H9 (cell line): ENCODE data around the gene RBM33. TPM values are rescaled to one million over a fixed set of nuclear protein-coding genes. Genes with fewer than 3 reads are reported as not detected.

Experiments used
- DNase-seq: peaks from one replicate; pipeline ENCODE4 v3.0.0-alpha.2; 2017
- H2AFZ ChIP-seq: one replicate; pipeline ENCODE4 v1.6.1; 2013; ENCODE audit warnings: mild to moderate bottlenecking, low read length, control low read depth, moderate library complexity
- H2AK5ac ChIP-seq: 2 replicates; pipeline ENCODE4 v1.6.1; 2013; ENCODE audit warnings: low read length, control low read depth, mixed read lengths; ENCODE audit not compliant: insufficient read length
- H2BK120ac ChIP-seq: one replicate; pipeline ENCODE4 v1.6.1; 2013; ENCODE audit warnings: low read depth, mild to moderate bottlenecking, low read length, control low read depth, inconsistent platforms; ENCODE audit not compliant: poor library complexity, severe bottlenecking
- H2BK12ac ChIP-seq: 2 replicates; pipeline ENCODE4 v1.6.1; 2013; ENCODE audit warnings: low read length, control low read depth, mixed read lengths, low read depth; ENCODE audit not compliant: insufficient read length
- H2BK15ac ChIP-seq: 2 replicates; pipeline ENCODE4 v1.6.1; 2013; ENCODE audit warnings: low read depth, low read length, control low read depth
- H2BK20ac ChIP-seq: one replicate; pipeline ENCODE4 v1.6.1; 2013; ENCODE audit warnings: low read depth, mild to moderate bottlenecking, low read length, control low read depth, inconsistent platforms; ENCODE audit not compliant: poor library complexity, severe bottlenecking
- H2BK5ac ChIP-seq: 2 replicates; pipeline ENCODE4 v1.6.1; 2013; ENCODE audit warnings: low read length, control low read depth, mixed read lengths; ENCODE audit not compliant: insufficient read length
- H3K14ac ChIP-seq: 2 replicates; pipeline ENCODE4 v1.6.1; 2013; ENCODE audit warnings: low read length, control low read depth; ENCODE audit not compliant: insufficient read depth
- H3K18ac ChIP-seq: 2 replicates; pipeline ENCODE4 v1.6.1; 2013; ENCODE audit warnings: low read depth, mild to moderate bottlenecking, mixed read lengths, low read length, control low read depth; ENCODE audit not compliant: insufficient read length
- H3K23ac ChIP-seq: 2 replicates; pipeline ENCODE4 v1.6.1; 2013; ENCODE audit warnings: low read length, control low read depth, mixed read lengths, low read depth; ENCODE audit not compliant: insufficient read length
- H3K23me2 ChIP-seq: 2 replicates; pipeline ENCODE4 v1.6.1; 2013; ENCODE audit warnings: low read depth, mild to moderate bottlenecking, mixed read lengths, low read length, control low read depth; ENCODE audit not compliant: insufficient read length, poor library complexity, severe bottlenecking
- H3K27ac ChIP-seq: 2 replicates; pipeline ENCODE4 v1.5.1; 2013; ENCODE audit warnings: low read length, control low read depth, mixed read lengths, low read depth; ENCODE audit not compliant: insufficient read length
- H3K27me3 ChIP-seq: 2 replicates; pipeline ENCODE4 v1.6.1; 2013; ENCODE audit warnings: low read length, control low read depth, inconsistent platforms; ENCODE audit not compliant: insufficient read depth
- H3K4ac ChIP-seq: 2 replicates; pipeline ENCODE4 v1.6.1; 2013; ENCODE audit warnings: low read depth, mild to moderate bottlenecking, control low read depth, inconsistent platforms, low read length, moderate library complexity
- H3K4me1 ChIP-seq: 2 replicates; pipeline ENCODE4 v1.6.1; 2013; ENCODE audit warnings: low read length, control low read depth, inconsistent platforms; ENCODE audit not compliant: insufficient read depth
- H3K4me2 ChIP-seq: 2 replicates; pipeline ENCODE4 v1.6.1; 2013; ENCODE audit warnings: low read length, control low read depth, mixed read lengths; ENCODE audit not compliant: insufficient read length, insufficient read depth
- H3K56ac ChIP-seq: 2 replicates; pipeline ENCODE4 v1.6.1; 2013; ENCODE audit warnings: low read depth, mild to moderate bottlenecking, mixed read lengths, low read length, control low read depth; ENCODE audit not compliant: insufficient read length
- H3K79me1 ChIP-seq: 2 replicates; pipeline ENCODE4 v1.6.1; 2013; ENCODE audit warnings: low read depth, mild to moderate bottlenecking, moderate library complexity, low read length, control low read depth, inconsistent platforms; ENCODE audit not compliant: insufficient read depth, poor library complexity, severe bottlenecking
- H3K79me2 ChIP-seq: 2 replicates; pipeline ENCODE4 v1.6.1; 2013; ENCODE audit warnings: low read length, control low read depth, inconsistent platforms; ENCODE audit not compliant: insufficient read depth
- H3K9ac ChIP-seq: 2 replicates; pipeline ENCODE4 v1.6.1; 2013; ENCODE audit warnings: low read length, control low read depth, mixed read lengths; ENCODE audit not compliant: insufficient read length; ENCODE audit errors: extremely low read depth
- H3K9me3 ChIP-seq: one replicate; pipeline ENCODE4 v1.6.1; 2013; ENCODE audit warnings: low read depth, low read length, inconsistent platforms; ENCODE audit not compliant: control insufficient read depth
- H3T11ph ChIP-seq: one replicate; pipeline ENCODE4 v1.6.1; 2013; ENCODE audit warnings: mild to moderate bottlenecking, low read length, control low read depth, inconsistent platforms
- H4K20me1 ChIP-seq: one replicate; pipeline ENCODE4 v1.6.1; 2013; ENCODE audit not compliant: control insufficient read depth, insufficient read length, insufficient read depth
- H4K5ac ChIP-seq: 2 replicates; pipeline ENCODE4 v1.6.1; 2013; ENCODE audit warnings: low read depth, mild to moderate bottlenecking, mixed read lengths, low read length, control low read depth; ENCODE audit not compliant: insufficient read length
- H4K8ac ChIP-seq: replicated peaks from 2 replicates; pipeline ENCODE4 v1.6.1; 2013; ENCODE audit warnings: low read length, control low read depth, mixed read lengths, low read depth; ENCODE audit not compliant: insufficient read length
- H4K91ac ChIP-seq: 2 replicates; pipeline ENCODE4 v1.6.1; 2013; ENCODE audit warnings: low read depth, mild to moderate bottlenecking, moderate library complexity, mixed read lengths, low read length, control low read depth; ENCODE audit not compliant: insufficient read length
- H3K27ac Mint-ChIP-seq, 3 experiments: 2 replicates in 2 of 3; 3 replicates in 1 of 3; pipeline ENCODE4 v1.8.0; 2020 to 2021; ENCODE audit warnings: mixed read lengths in 3 of 3, mild to moderate bottlenecking in 1 of 3, moderate library complexity in 1 of 3
- H3K27me3 Mint-ChIP-seq: 2 replicates; pipeline ENCODE4 v1.8.0; 2021; ENCODE audit warnings: low read depth, mild to moderate bottlenecking, moderate library complexity, mixed read lengths
- H3K36me3 Mint-ChIP-seq, 3 experiments: 2 replicates in 2 of 3; 3 replicates in 1 of 3; pipeline ENCODE4 v1.8.0; 2020 to 2021; ENCODE audit warnings: low read depth in 3 of 3, mixed read lengths in 3 of 3; ENCODE audit not compliant: insufficient read depth in 1 of 3
- H3K4me1 Mint-ChIP-seq, 2 experiments: 2 replicates each; pipeline ENCODE4 v1.8.0; 2020; ENCODE audit warnings: mixed read lengths in 2 of 2
- H3K4me3 Mint-ChIP-seq, 2 experiments: 2 replicates in 1 of 2; 3 replicates in 1 of 2; pipeline ENCODE4 v1.8.0; 2020 to 2021; ENCODE audit warnings: mild to moderate bottlenecking in 2 of 2, mixed read lengths in 2 of 2, moderate library complexity in 1 of 2
- H3K9me3 Mint-ChIP-seq, 2 experiments: 2 replicates in 1 of 2; 3 replicates in 1 of 2; pipeline ENCODE4 v1.8.0; 2020; ENCODE audit warnings: mild to moderate bottlenecking in 2 of 2, mixed read lengths in 2 of 2, moderate library complexity in 1 of 2
- CTCF ChIP-seq: fragments of 200-600 bp; sonication (generic); conservative IDR thresholded peaks from 3 replicates; pipeline ENCODE4 v1.8.0; 2021; ENCODE audit warnings: antibody characterized with exemption, mild to moderate bottlenecking
- WGBS: extraction: QIAGEN DNeasy Blood & Tissue Kit; methylation state at CpG from one replicate; pipeline ENCODE4 v1.1.7; 2013; ENCODE audit warnings: missing lambda C conversion rate, low lambda C conversion rate, mixed read lengths; ENCODE audit not compliant: insufficient read length; ENCODE audit errors: extremely low coverage; 5-methylcytosine and 5-hydroxymethylcytosine counted together
- total RNA-seq: library from RNA; stranded (reverse); gene quantifications from 2 replicates; pipeline ENCODE4 v1.2.1, GENCODE V29; 2021

RBM33 gene
- total RNA-seq, 1 experiment from 2014 or later = 71.3 TPM

DNA sequence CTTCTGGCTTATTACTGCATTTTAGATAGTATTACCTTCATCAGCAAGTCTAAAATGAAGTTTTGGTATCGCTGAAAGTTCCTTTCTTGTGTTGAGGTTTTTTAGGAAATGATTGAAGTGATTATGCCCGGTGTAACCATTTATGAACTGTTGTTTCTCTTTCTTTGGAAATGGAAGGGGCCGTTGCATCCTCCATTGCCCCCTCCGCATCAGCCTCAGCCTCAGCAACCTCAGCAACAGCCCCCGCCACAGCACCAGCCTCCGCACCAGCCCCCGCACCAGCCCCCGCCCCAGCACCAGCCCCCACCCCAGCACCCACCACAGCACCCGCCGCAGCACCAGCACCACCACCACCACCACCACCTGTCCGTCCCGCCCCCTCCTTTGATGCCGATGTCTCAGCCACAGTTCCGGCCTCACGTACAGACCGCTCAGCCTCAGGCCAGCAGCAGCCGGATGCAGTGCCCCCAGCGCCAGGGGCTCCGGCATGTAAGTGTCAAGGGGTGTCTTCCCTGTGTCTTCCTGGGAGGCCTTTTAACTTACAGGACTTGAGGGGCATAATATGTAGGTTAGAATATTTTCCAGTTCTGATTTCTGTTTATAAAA, 95.2 kb downstream of the RBM33 start:
- H2AK5ac ChIP-seq = no peak overlapping the region
- H4K5ac ChIP-seq = no peak overlapping the region
- no peak overlapping the region for H3K4me3 Mint-ChIP-seq
- H3K4me2 ChIP-seq = no peak overlapping the region
- WGBS = no CpG with 5 or more reads among the region's 19 CpGs
- no peak overlapping the region for H2BK120ac ChIP-seq
- no peak overlapping the region for H2BK20ac ChIP-seq
- no peaks in the 10 kb centered on the region for H3K27me3 Mint-ChIP-seq
- no peak overlapping the region for H2AFZ ChIP-seq
- H4K20me1 ChIP-seq = no peaks in the 10 kb centered on the region
- no peaks in the 10 kb centered on the region for H3K79me2 ChIP-seq
- H4K8ac ChIP-seq = no peak overlapping the region
- no peak for DNase-seq
- H4K91ac ChIP-seq = no peak overlapping the region
- no peak overlapping the region for H3K56ac ChIP-seq
- no peak overlapping the region for H3K18ac ChIP-seq
- no peak overlapping the region for H3K4ac ChIP-seq
- H3K23ac ChIP-seq = no peak overlapping the region
- no peak for TF ChIP-seq CTCF
- no peaks in the 10 kb centered on the region for H3K9me3 Mint-ChIP-seq
- peaks cover 22 to 63% (median 59%) of the 10 kb centered on the region in 3 experiments; a peak in 6 of 7 replicates for H3K36me3 Mint-ChIP-seq
- peaks cover 11 to 13% of the 10 kb centered on the region in 2 experiments for H3K4me1 Mint-ChIP-seq
- no peaks in the 10 kb centered on the region for H3K27me3 ChIP-seq
- H2BK12ac ChIP-seq = no peak overlapping the region
- no peak overlapping the region for H2BK5ac ChIP-seq
- no peak overlapping the region for H2BK15ac ChIP-seq
- no peaks in the 10 kb centered on the region for H3K23me2 ChIP-seq
- no peak overlapping the region for H3T11ph ChIP-seq
- no peak overlapping the region for H3K27ac ChIP-seq
- H3K9ac ChIP-seq = no peak overlapping the region
- H3K79me1 ChIP-seq = no peaks in the 10 kb centered on the region
- H3K14ac ChIP-seq = no peak overlapping the region
- no peaks in the 10 kb centered on the region for H3K9me3 ChIP-seq
- H3K4me1 ChIP-seq = no peaks in the 10 kb centered on the region
- H3K27ac Mint-ChIP-seq = no peak overlapping the region
